Panc1 (cell line): ENCODE measurements around the gene ZNF749. TPM values are rescaled to one million over a fixed set of nuclear protein-coding genes. Genes with fewer than 3 reads are reported as not detected.
"Not testable (repeated sequence)": the region's sequence is repeated elsewhere in the genome, so short reads cannot be mapped to it uniquely, and the experiment has no call there.

Experiments
- ATAC-seq: fragments of 200-7000 bp; cut with Tn5 transposase; 2 replicates; pipeline ENCODE4 v1.9.1; 2020; ENCODE audit warnings: mild to moderate bottlenecking, moderate library complexity
- BruUV-seq: library from RNA; stranded (reverse); fragments of 400-500 nt; replicated peaks from 2 replicates; lab custom pipeline; 2021; lab: Mats Ljungman, UMichigan
- CTCF ChIA-PET: fragments of 300-600 bp; sonication (Branson Sonifier 250); formaldehyde crosslinking; loops from one replicate; lab custom pipeline; 2022; ENCODE audit warnings: antibody characterized with exemption; lab: Charles Lee
- POLR2A ChIA-PET: fragments of 300-600 bp; sonication (Branson Sonifier 250); formaldehyde crosslinking; loops from one replicate; lab custom pipeline; 2022; ENCODE audit warnings: antibody characterized with exemption; lab: Charles Lee
- DNase-seq: peaks from one replicate; pipeline ENCODE4 v3.0.0-alpha.2; 2010; ENCODE audit warnings: low read depth, low spot score
- H3K27ac ChIP-seq: 2 replicates; pipeline ENCODE4 v1.5.1; 2011; ENCODE audit warnings: mild to moderate bottlenecking, low read length, inconsistent platforms
- H3K27me3 ChIP-seq: fragments of 200-500 bp; sonication (Bioruptor generic); 2 replicates; pipeline ENCODE4 v1.6.0; 2014; ENCODE audit warnings: low read length, inconsistent platforms; ENCODE audit not compliant: control insufficient read depth, insufficient read depth
- H3K36me3 ChIP-seq: fragments of 200-500 bp; sonication (Bioruptor generic); 2 replicates; pipeline ENCODE4 v1.5.1; 2014; ENCODE audit warnings: inconsistent platforms, mild to moderate bottlenecking, low read length, moderate library complexity; ENCODE audit not compliant: control insufficient read depth, insufficient read depth
- H3K4me1 ChIP-seq: 2 replicates; pipeline ENCODE4 v1.5.1; 2011; ENCODE audit warnings: inconsistent platforms, mild to moderate bottlenecking, low read length, moderate library complexity; ENCODE audit not compliant: control insufficient read depth, insufficient read depth
- H3K4me3 ChIP-seq, 2 experiments: 2 replicates each; pipeline ENCODE4 v1.5.1; 2011 to 2012; ENCODE audit warnings: low read depth in 2 of 2, low read length in 2 of 2, mild to moderate bottlenecking in 2 of 2, inconsistent platforms in 1 of 2, moderate library complexity in 1 of 2
- H3K9me3 ChIP-seq: fragments of 200-500 bp; sonication (Bioruptor generic); 2 replicates; pipeline ENCODE4 v1.5.1; 2014; ENCODE audit warnings: low read depth, mild to moderate bottlenecking, inconsistent platforms, low read length, moderate library complexity; ENCODE audit not compliant: control insufficient read depth, insufficient read depth
- POLR2AphosphoS5 ChIP-seq: IDR thresholded peaks from 2 replicates; pipeline ENCODE4 v1.6.1; 2012; ENCODE audit warnings: mild to moderate bottlenecking, low read depth, low read length, moderate library complexity
- in situ Hi-C: cut with HindIII; loops from 2 replicates; pipeline ENCODE4 v1.10.0; 2016; ENCODE audit warnings: low sequenced_read_pairs, low pct_unique_long_range_greater_than_20kb
- intact Hi-C: fragments of 100-400 bp; cut with micrococcal nuclease; formaldehyde crosslinking; loops from one replicate; pipeline ENCODE4 v1.10.0; 2022; ENCODE audit not compliant: unreplicated experiment
- total RNA-seq: library from RNA; stranded (reverse); gene quantifications from one replicate; pipeline ENCODE4 v1.2.1, GENCODE V29; 2021; ENCODE audit not compliant: unreplicated experiment
- TF ChIP-seq, protein P1 (sequence below), 2 experiments: IDR thresholded peaks; 2 replicates each; pipeline ENCODE4 v1.6.1; 2011 to 2012; ENCODE audit warnings: low read depth in 2 of 2, control low read depth in 1 of 2, low read length in 1 of 2, mild to moderate bottlenecking in 1 of 2, moderate library complexity in 1 of 2; ENCODE audit not compliant: insufficient read depth in 1 of 2

Gene ZNF749
- total RNA-seq, 1 experiment from 2014 or later, result 21.3 TPM

DNA sequence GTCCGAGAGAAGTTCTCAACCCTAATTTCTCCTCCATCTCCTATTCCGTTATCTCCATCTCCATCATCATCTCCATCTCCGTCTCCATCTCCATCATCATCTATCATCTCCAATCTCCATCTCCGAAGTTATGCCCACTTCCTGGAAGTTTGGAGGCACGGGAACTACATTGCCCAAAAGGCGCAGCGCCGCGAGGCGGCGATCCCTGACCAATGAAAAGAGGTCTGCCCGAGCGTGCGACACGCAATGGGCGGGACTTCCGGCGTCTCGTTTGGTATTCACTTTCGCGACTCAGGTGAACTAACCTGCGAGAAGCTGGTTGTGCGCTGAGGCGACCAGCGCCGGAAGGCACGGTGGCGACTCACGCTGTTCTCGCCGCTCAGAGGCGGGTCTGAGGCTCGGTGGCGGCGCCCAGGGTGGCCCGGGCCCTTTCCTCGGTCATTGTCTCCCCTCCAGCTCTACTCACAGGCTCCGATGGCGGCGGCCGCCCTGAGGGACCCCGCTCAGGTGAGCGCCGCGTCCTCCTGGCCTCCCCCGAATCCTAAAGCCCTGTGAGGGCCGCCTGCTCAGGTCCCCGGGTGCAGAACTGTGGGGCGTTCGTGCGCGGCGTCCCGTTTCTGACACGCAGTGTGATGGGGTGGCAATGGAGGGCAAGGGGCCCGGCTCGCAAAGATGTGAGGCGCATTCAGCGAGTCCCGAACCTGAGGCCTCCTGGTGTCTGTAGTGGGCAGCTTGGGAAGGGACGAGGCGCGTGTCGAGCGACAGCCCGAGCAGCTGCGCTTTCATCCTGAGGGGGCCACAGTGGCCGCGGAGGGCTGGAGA is 52.6 kb downstream of the ZNF749 start, which contains the start of gene ZNF419:
ZNF419 (plus strand) TSS at position 274 of the 822 bp plus-strand sequence; CDS start at position 475, 201 bp downstream.
- BruUV-seq, H3K27me3 ChIP-seq, intact Hi-C loops, POLR2A ChIA-PET, H3K4me1 ChIP-seq, CTCF ChIA-PET, in situ Hi-C loops, H3K9me3 ChIP-seq, H3K36me3 ChIP-seq: not testable (repeated sequence)
- peak; percentile 59 for TF ChIP-seq POLR2AphosphoS5
- TF ChIP-seq, protein P1, sequence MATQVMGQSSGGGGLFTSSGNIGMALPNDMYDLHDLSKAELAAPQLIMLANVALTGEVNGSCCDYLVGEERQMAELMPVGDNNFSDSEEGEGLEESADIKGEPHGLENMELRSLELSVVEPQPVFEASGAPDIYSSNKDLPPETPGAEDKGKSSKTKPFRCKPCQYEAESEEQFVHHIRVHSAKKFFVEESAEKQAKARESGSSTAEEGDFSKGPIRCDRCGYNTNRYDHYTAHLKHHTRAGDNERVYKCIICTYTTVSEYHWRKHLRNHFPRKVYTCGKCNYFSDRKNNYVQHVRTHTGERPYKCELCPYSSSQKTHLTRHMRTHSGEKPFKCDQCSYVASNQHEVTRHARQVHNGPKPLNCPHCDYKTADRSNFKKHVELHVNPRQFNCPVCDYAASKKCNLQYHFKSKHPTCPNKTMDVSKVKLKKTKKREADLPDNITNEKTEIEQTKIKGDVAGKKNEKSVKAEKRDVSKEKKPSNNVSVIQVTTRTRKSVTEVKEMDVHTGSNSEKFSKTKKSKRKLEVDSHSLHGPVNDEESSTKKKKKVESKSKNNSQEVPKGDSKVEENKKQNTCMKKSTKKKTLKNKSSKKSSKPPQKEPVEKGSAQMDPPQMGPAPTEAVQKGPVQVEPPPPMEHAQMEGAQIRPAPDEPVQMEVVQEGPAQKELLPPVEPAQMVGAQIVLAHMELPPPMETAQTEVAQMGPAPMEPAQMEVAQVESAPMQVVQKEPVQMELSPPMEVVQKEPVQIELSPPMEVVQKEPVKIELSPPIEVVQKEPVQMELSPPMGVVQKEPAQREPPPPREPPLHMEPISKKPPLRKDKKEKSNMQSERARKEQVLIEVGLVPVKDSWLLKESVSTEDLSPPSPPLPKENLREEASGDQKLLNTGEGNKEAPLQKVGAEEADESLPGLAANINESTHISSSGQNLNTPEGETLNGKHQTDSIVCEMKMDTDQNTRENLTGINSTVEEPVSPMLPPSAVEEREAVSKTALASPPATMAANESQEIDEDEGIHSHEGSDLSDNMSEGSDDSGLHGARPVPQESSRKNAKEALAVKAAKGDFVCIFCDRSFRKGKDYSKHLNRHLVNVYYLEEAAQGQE (IDR thresholded peaks at IDR 0.05; ENCODE audit: insufficient read depth in 1 of 2, low read depth in 2 of 2, low read length in 1 of 2), result 0 out of 4 replicates have a peak, but pooled peaks of 1 of the 2 experiments have one; percentile 9
- ATAC-seq (peak; percentile 100), DNase-seq (peak; percentile 76)
- peak within 1 kb of the TSS; percentile 77 to 88 for H3K4me3 ChIP-seq
- H3K27ac ChIP-seq, result peak within 1 kb of the TSS; percentile 62

- POLR2A ChIA-PET, H3K27ac ChIP-seq, H3K9me3 ChIP-seq, in situ Hi-C loops, intact Hi-C loops, H3K36me3 ChIP-seq, H3K27me3 ChIP-seq, CTCF ChIA-PET, DNase-seq, H3K4me1 ChIP-seq: not testable (repeated sequence)
- peak overlapping the region; percentile 55 to 77 for H3K4me3 ChIP-seq
- TSS peak; percentile 70 for BruUV-seq
- peak; percentile 13 for ATAC-seq
Observed at GRCh38 chr19:57488299-57488644, 53.1 kb downstream of the ZNF749 start.

Other genes starting within 250 kb of the ZNF749 start
- gene ZNF264, start 243.8 kb upstream of the ZNF749 start, total RNA-seq, result 48.3 TPM
- gene AURKC, start 204.3 kb upstream of the ZNF749 start, total RNA-seq, result 3.2 TPM
- gene ZNF805, start 194.7 kb upstream of the ZNF749 start, total RNA-seq, result 16.8 TPM
- 76.3 TPM for gene ZNF460, start 154.8 kb upstream of the ZNF749 start, total RNA-seq
- 10.8 TPM for gene ZNF543, start 114.9 kb upstream of the ZNF749 start, total RNA-seq
- gene ZNF304, start 84.1 kb upstream of the ZNF749 start, total RNA-seq, result 10.8 TPM
- gene TRAPPC2B, start 71.8 kb upstream of the ZNF749 start, total RNA-seq, result 15.1 TPM
- gene ZNF547, start 71.8 kb upstream of the ZNF749 start, total RNA-seq, result 4.1 TPM
- 14.7 TPM for gene ZNF548, start 45.5 kb upstream of the ZNF749 start, total RNA-seq
- 9.2 TPM for gene ZNF17, start 24.2 kb upstream of the ZNF749 start, total RNA-seq
- 0.18 TPM for gene VN1R1, start 21.8 kb downstream of the ZNF749 start, total RNA-seq
- gene ZNF772, start 42.2 kb downstream of the ZNF749 start, total RNA-seq, result 6.2 TPM
- gene ZNF419, start 52.4 kb downstream of the ZNF749 start, total RNA-seq, result 14.0 TPM
- gene ZNF773, start 64.6 kb downstream of the ZNF749 start, total RNA-seq, result 10.2 TPM
- gene ZNF549, start 92.0 kb downstream of the ZNF749 start, total RNA-seq, result not detected
- 15.1 TPM for gene ZNF550, start 124.5 kb downstream of the ZNF749 start, total RNA-seq
- gene ZNF416, start 143.6 kb downstream of the ZNF749 start, total RNA-seq, result 8.7 TPM
- gene ZIK1, start 148.8 kb downstream of the ZNF749 start, total RNA-seq, result not detected
- 8.9 TPM for gene ZNF530, start 164.6 kb downstream of the ZNF749 start, total RNA-seq
- gene ZNF134, start 178.9 kb downstream of the ZNF749 start, total RNA-seq, result 18.9 TPM
- 13.9 TPM for gene ZNF211, start 197.8 kb downstream of the ZNF749 start, total RNA-seq
- gene ZSCAN4, start 233.6 kb downstream of the ZNF749 start, total RNA-seq, result not detected
- 11.0 TPM for gene ZNF551, start 246.7 kb downstream of the ZNF749 start, total RNA-seq